ENCODE data around the gene GXYLT2. TPM values are rescaled to one million over a fixed set of nuclear protein-coding genes. Genes with fewer than 3 reads are reported as not detected.
"Not testable (repeated sequence)": the region's sequence is repeated elsewhere in the genome, so short reads cannot be mapped to it uniquely, and the experiment has no call there.

Gene GXYLT2
- polyA plus RNA-seq, 4 donors, result 12.0 to 14.1 (median 12.8) TPM

DNA sequence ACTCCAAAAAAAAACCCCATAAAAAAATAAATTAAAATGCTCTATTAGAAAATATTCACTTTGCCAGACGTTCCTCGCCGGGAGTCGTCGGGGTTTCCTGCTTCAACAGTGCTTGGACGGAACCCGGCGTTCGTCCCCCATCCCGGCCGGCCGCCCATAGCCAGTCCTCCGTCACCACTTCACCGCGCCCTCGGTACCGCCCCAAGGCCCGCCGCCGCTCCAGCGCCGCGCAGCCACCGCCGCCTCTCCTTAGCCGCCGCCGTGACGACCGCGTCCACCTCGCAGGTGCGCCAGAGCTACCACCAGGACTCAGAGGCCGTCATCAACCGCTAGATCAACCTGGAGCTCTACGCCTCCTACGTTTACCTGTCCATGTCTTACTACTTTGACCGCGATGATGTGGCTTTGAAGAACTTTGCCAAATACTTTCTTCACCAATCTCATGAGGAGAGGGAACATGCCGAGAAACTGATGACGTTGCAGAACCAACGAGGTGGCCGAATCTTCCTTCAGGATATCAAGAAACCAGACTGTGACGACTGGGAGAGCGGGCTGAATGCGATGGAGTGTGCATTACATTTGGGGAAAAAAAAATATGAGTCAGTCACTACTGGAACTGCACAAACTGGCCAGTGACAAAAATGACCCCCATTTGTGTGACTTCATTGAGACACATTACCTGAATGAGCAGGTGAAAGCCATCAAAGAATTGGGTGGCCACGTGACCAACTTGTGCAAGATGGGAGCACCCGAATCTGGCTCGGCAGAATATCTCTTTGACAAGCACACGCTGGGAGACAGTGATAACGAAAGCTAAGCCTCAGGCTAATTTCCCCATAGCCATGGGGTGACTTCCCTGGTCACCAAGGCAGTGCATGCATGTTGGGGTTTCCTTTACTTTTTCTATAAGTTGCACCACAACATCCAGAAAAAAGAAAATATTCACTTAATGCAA lies 41.2 kb downstream of the GXYLT2 start:
- not testable (repeated sequence) for DNase-seq (ENCODE audit: low read depth in 4 of 4, low spot score in 2 of 4)

DNA sequence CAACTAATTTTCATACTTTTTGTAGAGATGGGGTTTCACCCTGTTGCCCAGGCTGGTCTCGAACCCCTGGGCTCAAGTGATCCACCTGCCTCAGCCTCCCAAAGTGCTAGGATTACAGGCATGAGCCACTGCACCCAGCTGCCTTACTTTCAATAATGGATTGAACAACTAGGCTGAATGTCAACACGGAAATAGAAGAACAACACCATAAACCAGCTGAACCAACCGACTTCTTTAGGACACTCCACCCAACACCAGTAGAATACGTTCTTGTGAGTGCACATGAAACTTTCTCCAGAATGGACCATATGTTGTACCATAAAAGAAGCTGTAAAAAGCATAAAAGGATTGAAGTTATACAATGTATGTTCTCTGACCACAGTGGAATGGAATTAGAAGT lies 42.9 kb downstream of the GXYLT2 start:
- DNase-seq (ENCODE audit: low read depth in 4 of 4, low spot score in 2 of 4), result no peak

DNA sequence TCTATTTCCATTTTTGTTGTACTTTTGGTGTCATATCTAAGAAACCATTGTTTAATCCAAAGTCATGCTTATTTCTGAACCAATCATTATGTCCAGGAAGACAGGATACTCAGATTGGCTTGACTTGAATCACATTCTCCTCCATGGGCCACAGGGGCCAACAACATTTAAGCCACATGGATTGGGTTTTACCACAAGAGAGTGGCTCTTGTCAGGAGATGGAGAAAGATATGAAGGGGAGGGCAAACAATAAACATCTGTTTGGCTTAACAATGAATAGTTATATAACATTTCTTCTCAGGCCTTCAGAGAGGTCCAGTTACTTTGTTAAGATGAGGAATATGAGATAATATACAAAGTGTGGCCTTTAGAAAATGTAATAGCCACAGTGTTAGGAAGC lies 44.6 kb downstream of the GXYLT2 start:
- DNase-seq (ENCODE audit: low read depth in 4 of 4, low spot score in 2 of 4), result no peak

GRCh38 chr3:72938471-72939265 lies 50.8 kb downstream of the GXYLT2 start:
- DNase-seq (ENCODE audit: low read depth in 4 of 4, low spot score in 2 of 4), result peak; percentile 24 to 53 (median 44)

DNA sequence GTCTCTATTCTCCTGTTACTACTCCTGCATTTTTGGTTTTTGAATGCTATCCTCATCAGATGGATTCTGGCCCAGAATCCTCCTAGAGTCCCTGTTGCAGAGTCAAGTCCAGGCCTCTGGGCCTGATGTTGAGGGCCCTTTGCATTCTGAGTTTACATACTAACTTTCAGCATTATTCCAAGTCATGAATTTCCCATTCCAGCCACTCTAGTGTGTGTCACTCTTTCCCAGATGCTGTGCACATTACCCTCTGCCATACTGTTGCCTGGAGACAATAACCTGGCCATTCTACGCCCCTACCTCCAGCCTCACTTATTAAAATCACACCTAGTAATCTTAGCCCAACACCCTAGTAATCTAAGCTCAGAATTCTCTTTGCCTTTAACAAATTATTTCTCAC lies 53.4 kb downstream of the GXYLT2 start:
- DNase-seq (ENCODE audit: low read depth in 4 of 4, low spot score in 2 of 4), result no peak

DNA sequence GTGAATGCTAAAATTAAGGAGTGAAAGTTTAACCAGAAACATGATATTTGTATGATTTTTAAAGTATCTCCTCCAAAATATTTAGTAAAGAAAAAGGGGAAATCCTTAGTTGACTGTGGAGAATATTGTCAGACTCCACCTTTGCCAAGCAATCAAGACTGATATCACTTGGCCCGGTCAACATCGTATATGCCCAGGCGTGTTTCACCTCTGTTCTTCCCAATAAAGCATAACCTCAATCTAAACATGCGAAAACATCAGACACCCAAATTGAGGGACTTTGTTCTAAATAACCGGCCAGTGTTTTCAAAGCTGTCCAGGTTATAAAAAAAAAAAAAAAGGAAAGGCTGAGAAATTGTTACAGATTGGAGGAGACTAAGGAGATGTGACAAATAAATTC lies 54.6 kb downstream of the GXYLT2 start:
- no peak for DNase-seq (ENCODE audit: low read depth in 4 of 4, low spot score in 2 of 4)

DNA sequence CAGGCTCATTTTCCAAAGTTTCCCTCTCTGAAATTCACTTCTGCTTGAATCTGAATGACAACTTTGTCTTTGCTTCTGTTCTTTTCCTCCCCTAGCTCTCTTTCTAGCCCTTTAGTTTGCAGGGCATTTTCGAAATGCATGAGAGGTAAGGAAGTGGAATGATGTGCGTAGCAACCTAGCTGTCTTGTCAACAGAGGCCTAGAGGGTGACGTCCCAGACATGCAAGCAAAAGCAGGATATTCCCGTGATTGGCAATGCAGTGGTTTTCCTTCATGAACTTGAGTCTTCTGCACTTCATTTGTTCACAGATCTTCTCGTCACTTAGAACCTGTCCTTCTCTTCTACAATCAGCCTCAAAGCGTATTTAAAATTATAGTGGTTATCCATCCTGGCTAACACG lies 56.9 kb downstream of the GXYLT2 start:
- DNase-seq (ENCODE audit: low read depth in 4 of 4, low spot score in 2 of 4), result no peak

DNA sequence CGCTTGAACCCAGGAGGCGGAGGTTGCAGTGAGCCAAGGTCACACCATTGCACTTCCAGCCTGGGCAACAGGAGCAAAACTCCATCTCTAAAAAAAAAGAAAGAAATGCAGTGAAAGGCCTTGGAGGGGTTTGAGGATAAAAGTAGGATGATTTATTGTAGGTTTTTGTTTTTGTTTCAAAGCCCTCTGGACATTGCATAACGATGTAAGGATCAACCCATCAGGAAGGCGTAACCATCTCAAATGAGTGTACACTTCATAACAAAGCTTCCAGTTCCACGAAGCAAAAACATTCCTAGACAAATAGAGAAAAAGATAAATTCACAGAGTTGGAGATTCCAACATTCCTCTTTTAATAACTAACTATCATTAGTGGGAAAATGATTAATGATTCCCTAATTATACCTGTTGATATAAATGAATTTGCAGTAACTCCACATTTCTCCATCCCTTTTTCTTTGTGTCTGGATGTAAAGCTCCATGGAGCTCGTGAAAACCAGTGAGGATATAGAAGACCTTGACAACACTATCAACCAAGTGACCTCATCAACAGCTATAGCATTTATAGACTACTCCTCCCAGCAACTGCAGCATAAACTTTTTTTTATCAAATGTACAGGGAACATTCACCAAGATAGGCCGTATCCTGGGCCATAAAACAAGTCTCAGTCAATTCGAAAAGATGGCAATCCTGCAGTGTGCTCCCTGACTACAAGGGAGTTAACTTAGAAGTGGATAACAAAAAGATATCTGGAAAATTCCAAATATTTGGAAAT lies 60.1 kb downstream of the GXYLT2 start:
- no peak for DNase-seq (ENCODE audit: low read depth in 4 of 4, low spot score in 2 of 4)

- no peak for DNase-seq (ENCODE audit: low read depth in 4 of 4, low spot score in 2 of 4)
Measured at GRCh38 chr3:72949016-72949415, 61.2 kb downstream of the GXYLT2 start.

DNA sequence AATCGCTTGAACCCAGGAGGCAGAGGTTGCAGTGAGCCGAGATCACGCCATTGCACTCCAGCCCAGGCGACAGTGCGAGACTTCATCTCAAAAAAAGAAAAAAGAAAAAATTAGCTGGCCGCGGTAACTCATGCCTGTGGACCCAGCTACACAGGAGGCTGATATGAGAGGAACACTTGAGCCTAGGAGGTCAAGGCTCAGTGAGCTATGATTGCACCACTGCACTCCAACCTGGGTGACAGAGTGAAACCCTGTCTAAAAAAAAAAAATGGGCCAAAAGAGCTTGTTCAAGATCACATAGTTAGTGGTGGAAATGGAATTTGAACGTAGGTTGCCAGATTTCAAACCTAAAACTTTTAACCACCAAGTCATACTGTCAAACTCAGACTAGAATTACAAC lies 62.5 kb downstream of the GXYLT2 start:
- no peak for DNase-seq (ENCODE audit: low read depth in 4 of 4, low spot score in 2 of 4)

DNA sequence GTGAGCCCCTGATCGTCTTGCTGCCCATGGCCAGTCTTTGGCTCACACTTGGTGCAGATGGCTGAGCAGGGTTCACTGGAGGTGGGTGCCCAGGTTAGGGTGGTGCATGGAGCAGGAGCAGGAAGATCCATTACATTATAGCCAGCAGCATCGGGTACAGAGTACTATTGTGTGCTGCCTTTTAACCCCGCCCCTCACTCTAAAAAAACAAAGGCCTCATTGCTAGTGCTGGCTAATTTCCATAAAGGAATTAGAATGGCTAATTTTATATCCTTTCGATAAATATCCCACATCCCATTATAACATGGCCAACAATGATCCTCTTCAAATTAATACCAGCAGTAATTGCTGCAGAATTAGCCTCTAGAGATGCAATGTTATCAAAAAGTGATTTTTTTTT lies 63.0 kb downstream of the GXYLT2 start:
- DNase-seq (ENCODE audit: low read depth in 4 of 4, low spot score in 2 of 4), result no peak

GRCh38 chr3:72951259-72951722 lies 63.4 kb downstream of the GXYLT2 start:
- DNase-seq (ENCODE audit: low read depth in 4 of 4, low spot score in 2 of 4), result no peak

- DNase-seq (ENCODE audit: low read depth in 4 of 4, low spot score in 2 of 4), result no peak
Measured at GRCh38 chr3:72953325-72953956, 65.6 kb downstream of the GXYLT2 start.

DNA sequence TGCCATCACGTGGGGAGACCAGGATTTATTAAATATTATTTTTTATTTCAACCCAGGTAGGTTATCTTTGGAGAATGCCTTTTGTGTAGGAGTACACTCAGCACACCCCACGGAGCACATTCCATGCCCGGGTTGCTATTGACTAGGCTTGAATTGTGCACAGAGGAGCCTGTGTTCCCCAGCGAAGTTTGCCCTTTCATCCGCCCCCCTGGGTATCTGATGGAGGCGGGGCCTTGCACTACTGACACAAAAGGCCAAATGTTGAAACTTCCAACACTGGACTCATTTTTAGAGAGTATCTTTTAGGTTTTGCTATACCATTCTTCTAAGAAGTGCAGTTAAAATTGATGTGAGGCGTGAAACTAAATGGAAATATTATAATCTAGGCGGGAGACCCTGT lies 69.5 kb downstream of the GXYLT2 start:
- DNase-seq (ENCODE audit: low read depth in 4 of 4, low spot score in 2 of 4), result no peak

GRCh38 chr3:72959336-72959735 lies 71.5 kb downstream of the GXYLT2 start:
- DNase-seq (ENCODE audit: low read depth in 4 of 4, low spot score in 2 of 4), result no peak

GRCh38 chr3:72960812-72961518 lies 73.1 kb downstream of the GXYLT2 start:
- DNase-seq (ENCODE audit: low read depth in 4 of 4, low spot score in 2 of 4), result no peak

DNA sequence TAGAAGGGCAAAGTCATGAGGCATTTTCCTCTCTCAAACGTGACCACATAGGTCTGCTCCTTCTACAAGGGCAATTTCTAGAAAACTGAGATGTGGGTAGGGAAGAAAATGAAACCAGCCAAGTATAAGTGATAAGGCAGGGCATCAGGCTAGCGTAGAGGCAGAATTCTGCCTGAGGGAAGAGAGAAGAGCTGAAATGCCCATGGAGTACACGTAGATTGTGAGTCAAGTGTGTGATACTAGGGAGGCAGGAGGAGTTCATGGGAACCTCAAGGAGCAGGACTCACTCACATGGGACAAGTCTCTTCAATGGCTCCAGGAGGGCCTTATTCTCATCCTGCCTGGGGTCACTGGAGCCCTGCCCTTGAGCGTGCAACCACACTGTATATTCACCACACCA lies 73.9 kb downstream of the GXYLT2 start:
- no peak for DNase-seq (ENCODE audit: low read depth in 4 of 4, low spot score in 2 of 4)

GRCh38 chr3:72962317-72962716 lies 74.5 kb downstream of the GXYLT2 start:
- no peak for DNase-seq (ENCODE audit: low read depth in 4 of 4, low spot score in 2 of 4)

DNA sequence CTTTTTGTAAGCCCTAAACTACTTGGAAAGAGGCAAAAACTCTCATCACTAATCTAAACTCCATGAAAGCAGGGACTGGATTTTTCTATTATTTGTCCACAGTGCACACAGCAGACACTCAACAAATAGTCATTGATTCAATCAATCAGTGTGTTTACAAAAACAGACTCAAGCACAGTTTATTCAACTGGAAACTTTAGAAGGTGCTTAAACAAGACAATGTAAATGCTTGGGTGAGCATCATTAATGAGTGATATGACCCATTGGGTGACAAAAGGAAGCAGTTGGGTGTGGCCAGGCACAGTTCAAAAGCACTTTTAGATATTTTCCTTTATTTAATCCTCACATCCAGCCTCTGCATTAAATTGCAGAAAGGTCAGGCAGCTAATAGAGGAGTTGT lies 76.8 kb downstream of the GXYLT2 start:
- no peak for DNase-seq (ENCODE audit: low read depth in 4 of 4, low spot score in 2 of 4)

- no peak for DNase-seq (ENCODE audit: low read depth in 4 of 4, low spot score in 2 of 4)
Measured at GRCh38 chr3:72968266-72968664, 80.4 kb downstream of the GXYLT2 start.

All from left renal cortex interstitium (tissue), 4 donors.